GM12801 (cell line): ENCODE results near the gene TCF15.

Experiments used
- CTCF ChIP-seq: IDR thresholded peaks from one replicate; pipeline ENCODE4 v1.5.1; 2011; ENCODE audit warnings: control low read depth; ENCODE audit not compliant: insufficient read length; ENCODE audit errors: extremely low read depth

TCF15 gene

GRCh38 chr20:617934-618690 is 8.0 kb upstream of the TCF15 start:
- no peak for TF ChIP-seq CTCF

GRCh38 chr20:615514-615913 is 5.4 kb upstream of the TCF15 start:
- TF ChIP-seq CTCF = no peak

GRCh38 chr20:611843-612185 is 1.7 kb upstream of the TCF15 start:
- no peak for TF ChIP-seq CTCF

GRCh38 chr20:611047-611842 is 1.1 kb upstream of the TCF15 start:
- TF ChIP-seq CTCF = no peak

GRCh38 chr20:609371-609964 is 641 bp downstream of the TCF15 start:
- no peak for TF ChIP-seq CTCF

GRCh38 chr20:608970-609369 is 1.1 kb downstream of the TCF15 start:
- TF ChIP-seq CTCF = no peak

GRCh38 chr20:607476-607875 is 2.6 kb downstream of the TCF15 start:
- no peak for TF ChIP-seq CTCF
